Frontal cortex (tissue), 4 donors: Measurements from ENCODE around the gene PGM5. TPM values are rescaled to one million over a fixed set of nuclear protein-coding genes. Genes with fewer than 3 reads are reported as not detected.
"Not testable (repeated sequence)": the region's sequence is repeated elsewhere in the genome, so short reads cannot be mapped to it uniquely, and the experiment has no call there.

Source experiments
- DNase-seq, 2 donors: peaks; one replicate each; pipeline ENCODE4 v3.0.0; 2012; ENCODE audit warnings: low spot score in 2 of 2
- FAIRE-seq: peaks from 2 replicates; lab custom pipeline; 2012; peaks lifted over from hg19 to GRCh38; lab: Jason Lieb, UNC
- total RNA-seq: library from RNA; depleted of rRNA; stranded (reverse); fragments of >200 nt; gene quantifications from one replicate; pipeline ENCODE4 v1.2.3, GENCODE V29; 2014
- donor health status: control.
- donor health status: control.
- donor health status: control.

Gene PGM5
- total RNA-seq, result 3.3 TPM

DNA sequence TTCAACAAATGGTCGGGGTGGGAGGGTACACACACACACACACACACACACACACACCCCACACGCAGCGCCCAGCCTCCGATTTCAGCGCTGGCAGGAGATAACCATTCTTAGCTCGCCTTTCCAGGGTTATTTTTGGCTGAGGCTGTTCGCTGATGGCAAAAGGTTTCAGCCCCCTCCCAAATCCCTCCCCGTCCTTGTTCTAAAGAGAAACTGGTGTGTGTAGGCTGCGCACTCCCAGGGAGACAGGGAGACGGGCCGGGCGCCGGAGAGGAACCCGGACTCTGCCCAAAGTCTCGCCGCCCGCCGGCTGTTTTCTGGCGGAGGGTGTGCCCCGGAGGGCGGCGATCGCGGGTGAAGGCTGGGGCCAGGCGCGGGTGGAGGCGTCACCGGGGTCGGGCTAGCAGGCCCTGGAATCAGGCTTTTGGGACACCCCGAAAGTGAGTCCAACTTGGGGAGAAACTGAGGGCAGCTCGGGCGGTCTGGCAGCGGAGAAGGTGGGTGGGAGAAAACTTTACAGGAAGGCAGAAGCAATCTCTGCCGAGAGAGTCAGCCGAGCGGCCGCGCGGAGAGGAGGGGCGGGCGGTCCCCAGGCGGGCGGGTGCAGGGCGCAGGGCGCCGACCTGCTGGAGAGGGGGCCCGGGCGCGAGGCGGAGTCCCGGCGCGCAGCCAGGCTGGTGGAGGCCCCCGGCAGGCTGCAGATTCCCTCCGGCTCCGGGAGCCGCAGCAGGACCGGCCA is at the start of gene PGM5:
Gene PGM5, plus strand, starts transcription at position 232 of the 739 bp plus-strand sequence. CDS start 517 bp downstream, outside the sequence.
- not testable (repeated sequence) for FAIRE-seq, DNase-seq

DNA sequence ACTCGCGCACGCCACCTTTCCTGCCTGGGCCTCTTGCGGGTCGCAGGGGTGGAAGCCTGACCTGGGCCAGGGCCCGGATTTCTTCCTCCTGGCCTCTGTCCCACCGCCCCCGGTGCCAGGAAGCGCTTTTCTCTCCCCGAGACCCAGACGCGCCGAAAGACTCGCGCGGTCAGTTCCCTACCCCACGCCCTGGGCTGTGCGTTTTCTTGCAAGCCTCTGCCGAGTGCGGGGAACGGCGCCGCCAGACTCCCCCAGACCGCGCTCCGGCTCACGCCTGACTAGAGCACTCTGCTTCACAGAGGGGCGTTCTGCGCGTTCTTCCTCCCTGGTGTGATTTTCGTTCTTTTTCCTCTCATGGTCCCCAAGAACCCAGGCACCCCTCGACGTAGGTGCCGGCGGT is 49.3 kb upstream of the PGM5 start:
- not testable (repeated sequence) for DNase-seq, FAIRE-seq

DNA sequence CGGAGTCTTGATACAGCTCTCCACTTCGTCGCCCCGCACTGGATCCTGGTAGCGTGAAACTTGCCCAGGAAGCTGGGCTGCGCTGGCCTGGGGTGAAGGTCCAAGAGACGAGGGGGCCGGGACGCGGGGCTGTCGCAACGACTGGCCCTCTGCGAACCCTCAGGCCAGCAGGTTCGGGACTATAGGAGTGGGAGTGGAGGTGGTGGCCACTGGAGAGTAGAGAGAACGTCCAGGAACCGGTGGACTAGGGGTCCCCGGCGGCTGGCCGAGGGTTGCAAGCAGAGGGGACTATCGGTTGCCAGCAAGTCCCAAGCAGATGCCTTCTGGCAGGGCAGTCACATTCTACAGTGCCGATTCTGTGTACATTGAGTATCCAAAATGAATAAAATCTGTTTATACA is 48.8 kb upstream of the PGM5 start:
- not testable (repeated sequence) for FAIRE-seq, DNase-seq

DNA sequence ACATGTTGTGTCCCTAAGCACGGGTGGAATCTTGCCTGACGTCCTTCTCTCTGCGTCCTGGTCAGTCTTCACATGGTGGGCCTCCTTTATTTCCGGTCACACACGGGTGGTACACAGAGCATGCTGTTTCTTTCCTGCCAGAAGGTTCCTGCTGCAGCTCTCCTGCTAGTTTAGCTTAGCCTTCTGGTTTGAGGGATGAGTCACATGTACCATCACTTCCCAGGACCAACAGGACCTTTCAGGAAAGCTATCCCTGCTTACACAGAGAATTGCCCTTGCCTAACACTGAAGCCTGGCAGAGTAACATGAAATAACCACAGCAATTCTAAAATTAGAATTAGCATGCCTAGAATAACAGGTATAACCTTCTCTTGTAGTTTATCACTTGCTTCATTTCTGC is 45.2 kb upstream of the PGM5 start:
- not testable (repeated sequence) for DNase-seq, FAIRE-seq

DNA sequence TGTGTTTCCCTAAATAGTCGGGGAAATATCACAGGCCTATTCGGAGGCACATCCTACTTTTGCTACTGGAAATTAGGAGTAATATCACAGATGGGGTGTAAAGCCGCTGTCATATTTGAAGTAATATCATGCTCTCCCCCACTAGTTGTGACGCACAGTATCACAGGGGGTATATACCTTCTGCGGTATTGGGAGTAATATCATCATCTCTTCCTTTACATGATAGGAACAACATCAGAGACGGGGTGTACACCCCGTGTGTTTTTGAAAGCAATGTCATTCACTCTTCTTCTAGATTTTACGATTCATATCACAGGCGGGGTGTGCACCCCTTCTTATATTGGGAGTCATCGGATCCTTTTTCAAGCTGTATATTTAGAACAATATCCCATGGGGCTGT is 38.2 kb upstream of the PGM5 start:
- FAIRE-seq, result not testable (repeated sequence)

DNA sequence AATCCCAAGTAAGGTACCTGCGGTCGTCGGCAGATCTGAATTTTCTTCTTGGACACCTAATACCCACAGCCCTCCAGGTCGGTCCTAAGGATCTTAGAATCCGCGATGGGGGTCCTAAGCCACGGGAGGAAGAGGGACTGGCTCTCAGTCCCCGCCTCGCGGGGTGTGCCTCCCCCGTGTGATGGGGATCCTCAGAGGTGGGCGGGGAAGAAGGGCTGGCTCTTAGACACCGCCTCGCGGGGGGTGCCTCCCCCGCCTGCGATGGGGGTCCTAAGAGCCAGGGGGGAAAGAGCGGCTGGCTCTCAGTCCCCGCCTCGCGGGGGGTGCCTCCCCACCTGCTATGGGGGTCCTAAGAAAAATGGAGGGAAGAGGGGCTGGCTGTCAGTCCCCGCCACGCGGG is 32.7 kb upstream of the PGM5 start:
- FAIRE-seq, DNase-seq: not testable (repeated sequence)

More for the DNA sequence above, 38.2 kb upstream of the PGM5 start:
- DNase-seq, result not testable (repeated sequence)

DNA sequence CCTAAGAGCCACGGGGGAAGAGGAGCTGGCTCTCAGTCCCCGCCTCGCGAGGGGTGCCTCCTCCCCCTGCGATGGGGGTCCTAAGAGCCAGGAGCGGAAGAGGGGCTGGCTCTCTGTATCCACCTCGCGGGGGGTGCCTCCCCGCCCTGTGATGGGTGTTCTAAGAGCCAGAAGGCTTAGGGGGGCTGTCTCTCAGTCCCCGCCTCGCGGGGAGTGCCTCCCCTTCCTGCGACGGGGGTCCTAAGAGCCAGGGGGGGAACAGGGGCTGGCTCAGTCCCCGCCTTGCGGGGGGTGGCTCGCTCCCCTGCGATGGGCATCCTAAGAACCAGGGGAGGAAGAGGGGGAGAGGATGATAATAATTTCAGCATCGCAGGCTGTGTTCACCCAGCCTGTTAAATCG is 31.9 kb upstream of the PGM5 start:
- DNase-seq, FAIRE-seq: not testable (repeated sequence)

DNA sequence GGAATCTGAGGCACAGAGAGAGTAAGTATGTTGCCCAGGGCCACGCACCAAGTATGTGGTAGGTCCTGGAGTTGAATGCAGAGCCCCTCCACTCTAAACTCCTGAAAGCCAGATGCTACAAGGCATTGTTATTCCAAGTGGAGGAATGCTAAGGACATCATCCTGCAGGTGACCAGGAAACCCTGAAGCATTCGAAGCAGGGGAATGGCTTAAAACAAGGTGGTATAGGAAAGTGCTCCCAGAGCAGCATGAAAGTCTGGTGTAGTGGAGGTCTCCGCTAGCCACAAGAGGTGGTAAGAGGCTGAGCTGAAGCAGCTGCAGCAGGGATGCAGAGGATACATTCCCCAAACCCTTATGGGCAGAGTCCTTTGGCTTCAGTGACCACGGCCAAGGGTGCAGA is 27.3 kb upstream of the PGM5 start:
- not testable (repeated sequence) for DNase-seq, FAIRE-seq

DNA sequence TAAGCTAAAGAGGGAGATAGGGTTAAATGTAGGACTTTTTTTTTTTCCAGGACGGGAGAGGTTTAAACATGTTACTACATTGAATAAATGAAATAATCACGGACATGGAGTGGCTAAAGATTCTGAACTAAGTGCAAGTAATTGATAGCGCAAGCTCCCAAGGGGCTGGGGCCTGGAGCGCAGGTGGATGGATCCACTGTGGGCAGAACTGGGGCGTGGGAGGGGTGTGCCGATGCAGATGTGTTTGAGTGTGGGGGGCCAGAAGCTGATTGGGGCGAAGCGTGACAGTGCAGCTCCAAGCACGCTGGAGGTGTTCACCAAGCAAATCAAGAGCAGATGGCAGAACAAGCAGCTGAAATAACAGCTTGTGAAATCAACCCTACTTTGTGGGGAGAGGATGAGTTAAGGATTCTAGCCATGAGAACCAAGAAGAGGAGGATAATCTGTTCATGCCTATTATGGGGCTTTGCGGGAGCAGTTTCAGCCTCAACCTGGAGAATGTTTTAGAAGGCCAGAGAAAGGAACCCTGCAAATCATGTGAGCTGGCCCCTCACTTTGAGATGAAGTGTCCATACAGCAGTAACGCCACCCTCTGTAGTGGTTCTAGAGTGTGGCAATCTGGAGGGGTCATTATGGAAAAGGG is 25.8 kb upstream of the PGM5 start:
- DNase-seq, FAIRE-seq: not testable (repeated sequence)

DNA sequence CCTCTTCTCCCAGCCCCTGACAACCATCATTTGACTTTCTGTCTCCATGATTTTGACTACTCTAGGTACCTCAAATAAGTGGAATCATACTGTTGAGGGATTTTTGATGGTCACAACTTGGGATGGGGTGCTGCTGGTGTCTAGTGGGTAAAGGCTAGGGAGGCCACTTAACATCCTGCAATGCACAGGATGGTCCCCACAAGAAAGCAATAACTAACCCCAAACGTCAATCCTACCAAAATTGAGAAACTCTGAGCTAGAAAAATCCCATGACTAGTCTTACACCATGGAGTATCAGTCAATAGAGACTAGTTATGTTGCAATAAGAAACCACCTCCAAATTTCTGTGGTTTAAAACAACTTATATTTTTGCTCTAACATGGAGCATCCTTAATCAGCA is 24.3 kb upstream of the PGM5 start:
- FAIRE-seq, result not testable (repeated sequence)

DNA sequence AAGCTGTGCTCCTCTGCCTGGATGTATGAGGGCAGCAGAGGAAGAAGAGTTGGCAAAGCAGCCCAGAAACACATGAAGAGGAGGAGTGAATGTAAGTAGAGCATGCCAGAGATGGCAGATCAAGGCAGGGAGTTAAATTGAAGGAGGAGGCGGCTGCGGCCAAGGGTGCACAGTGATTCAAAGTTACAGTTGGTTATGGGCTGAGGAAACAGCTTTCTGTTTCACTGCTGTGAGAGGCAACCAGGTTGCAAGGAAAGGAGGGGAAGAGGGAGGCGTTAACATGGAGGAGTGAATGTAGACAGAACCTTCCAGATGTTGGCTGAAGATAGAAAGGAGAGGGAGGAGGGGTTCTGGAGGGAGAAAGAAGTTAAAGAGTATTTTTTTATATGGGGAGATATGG is 20.5 kb upstream of the PGM5 start:
- not testable (repeated sequence) for FAIRE-seq, DNase-seq

More for the DNA sequence above, 24.3 kb upstream of the PGM5 start:
- not testable (repeated sequence) for DNase-seq

DNA sequence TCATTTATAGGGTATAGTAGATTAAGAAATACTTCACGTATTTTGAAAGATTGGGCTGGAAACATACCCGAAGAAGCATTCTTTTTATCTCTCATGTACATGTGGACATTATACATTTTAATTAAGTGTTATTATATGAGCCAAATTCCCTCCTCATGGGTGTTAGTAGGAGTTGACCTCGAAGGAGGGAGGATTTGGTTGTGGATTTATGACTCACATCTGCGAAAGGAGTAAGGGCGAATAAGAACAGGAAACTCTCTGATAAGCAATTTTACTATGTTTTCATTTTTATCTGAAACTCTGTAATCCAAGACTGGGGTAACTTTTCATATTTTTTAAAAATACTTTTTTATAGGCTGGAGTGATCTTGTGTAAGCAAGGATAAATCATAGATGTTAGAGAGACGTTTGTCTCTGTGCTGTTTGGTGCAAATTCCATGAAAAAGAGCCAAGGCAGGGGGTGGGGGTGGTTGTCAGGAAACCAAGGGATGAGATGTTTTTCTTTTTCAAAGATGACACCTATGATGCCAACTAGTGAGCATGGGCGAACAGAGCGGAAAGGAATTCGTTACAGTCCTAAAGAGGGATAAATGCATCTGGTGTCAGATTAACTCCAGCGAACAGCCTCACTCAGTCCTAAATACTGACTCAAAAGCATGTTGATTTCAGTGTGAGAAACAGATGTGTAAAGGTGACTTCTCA is 19.6 kb upstream of the PGM5 start:
- DNase-seq, FAIRE-seq: not testable (repeated sequence)

DNA sequence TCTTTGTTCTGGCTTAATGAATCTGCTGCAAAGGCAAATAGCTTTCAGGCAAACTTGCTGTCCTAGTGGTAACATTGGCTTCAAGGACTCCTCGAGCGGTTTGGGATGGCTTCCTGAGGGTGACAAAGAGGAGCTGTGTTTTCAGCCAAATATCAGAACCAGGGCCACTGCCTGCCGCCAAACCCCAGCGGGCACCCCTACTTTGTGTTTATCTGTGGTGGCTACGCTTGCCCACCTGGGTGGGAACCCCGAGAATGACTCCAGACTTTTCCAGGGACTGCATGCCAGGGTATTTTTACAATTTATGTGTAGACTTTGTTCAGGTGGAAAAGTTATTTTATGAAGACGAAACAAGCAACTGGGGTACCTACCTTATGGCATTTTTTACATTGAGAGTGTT is 18.4 kb upstream of the PGM5 start:
- not testable (repeated sequence) for DNase-seq, FAIRE-seq

DNA sequence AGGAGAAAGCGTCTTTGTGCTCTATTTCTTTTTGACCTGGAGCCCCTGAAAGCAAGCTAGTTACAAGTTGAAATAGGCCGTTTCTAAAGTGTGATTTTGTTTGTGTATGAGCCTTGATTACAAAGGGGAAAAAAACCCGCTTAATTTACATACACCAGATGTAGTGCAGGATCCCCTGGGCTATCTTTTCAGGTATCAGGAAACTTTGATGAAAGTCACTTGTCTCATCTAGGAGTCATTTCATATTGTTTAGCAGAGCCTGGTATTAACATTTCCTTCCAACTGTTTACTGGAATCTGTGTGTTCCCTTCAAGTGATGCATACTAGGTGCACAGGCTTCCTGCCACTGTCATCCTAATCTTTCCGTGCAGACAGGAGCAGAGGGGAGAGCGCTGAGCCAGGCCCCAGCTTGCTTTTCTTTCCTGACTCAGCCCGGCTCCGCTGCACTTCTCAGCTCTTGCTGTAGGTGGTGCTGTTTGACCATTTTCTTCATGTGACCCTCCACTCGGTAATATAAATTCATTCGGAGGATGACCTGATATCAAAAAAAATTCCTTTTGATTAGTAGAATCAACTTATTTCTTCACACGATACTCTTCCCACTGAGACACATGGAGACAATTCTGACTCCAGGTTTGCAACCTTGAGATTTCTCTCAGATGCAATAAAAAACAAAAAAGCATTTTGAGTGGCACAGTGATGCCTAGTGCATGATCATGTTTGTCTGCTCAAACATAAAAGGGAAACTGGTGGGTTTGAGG is 14.0 kb upstream of the PGM5 start:
- not testable (repeated sequence) for FAIRE-seq, DNase-seq

DNA sequence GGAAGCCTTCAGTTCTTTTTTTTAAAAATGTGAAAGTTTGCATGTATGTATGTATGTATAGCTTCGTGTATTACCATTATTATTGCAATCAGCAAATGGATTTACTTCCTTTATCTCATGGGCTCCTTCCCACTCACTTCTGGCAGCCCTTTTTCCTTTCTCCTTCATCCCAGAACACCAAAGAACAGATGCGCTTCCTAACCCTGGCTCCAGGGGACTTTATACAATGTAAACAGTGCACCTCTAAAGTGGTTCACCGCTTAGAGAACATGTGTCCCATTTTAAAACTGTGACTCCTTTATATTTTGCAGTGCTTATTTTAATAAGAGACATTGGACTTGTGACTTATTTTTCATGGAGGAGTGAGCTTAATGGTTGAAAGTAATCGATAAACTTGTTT is 13.2 kb upstream of the PGM5 start:
- not testable (repeated sequence) for DNase-seq, FAIRE-seq

DNA sequence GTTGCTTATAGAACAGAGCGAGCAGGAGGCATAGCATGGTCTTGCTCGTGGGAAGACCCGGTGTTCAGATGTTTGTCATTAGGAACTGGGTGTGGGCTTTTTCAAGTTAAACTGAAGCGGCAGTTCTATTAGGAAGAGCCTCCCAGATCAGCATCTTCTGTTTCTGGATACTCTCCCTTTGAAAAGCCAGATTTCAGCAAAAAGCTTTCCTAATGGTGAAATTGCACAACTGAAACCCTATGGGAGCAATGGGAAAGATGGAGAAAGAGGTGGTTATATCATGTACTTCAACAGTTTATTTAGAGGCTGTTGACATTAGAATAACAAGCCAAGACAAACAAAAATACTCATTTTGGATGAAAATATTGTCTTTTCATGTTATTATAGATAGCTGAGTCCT is 12.4 kb upstream of the PGM5 start:
- not testable (repeated sequence) for DNase-seq, FAIRE-seq

DNA sequence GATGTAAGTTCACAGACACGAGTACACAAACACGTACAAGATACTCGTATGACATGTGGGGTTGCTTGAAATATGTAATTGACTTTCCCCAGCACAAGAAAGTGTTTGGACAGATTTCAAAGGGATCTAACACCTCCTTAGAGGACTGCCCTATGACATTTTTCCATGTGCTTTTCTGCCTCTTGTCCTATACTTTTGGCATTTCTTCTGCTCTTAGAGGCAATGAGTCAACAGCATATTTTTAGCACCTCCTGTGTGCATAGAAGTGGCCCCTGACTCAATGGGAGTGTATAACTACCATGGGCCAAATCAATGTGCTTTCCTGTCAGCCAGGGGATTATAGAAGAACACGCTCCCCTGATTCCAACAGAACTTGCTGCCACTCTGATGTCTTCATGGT is 4.7 kb upstream of the PGM5 start:
- not testable (repeated sequence) for DNase-seq, FAIRE-seq

DNA sequence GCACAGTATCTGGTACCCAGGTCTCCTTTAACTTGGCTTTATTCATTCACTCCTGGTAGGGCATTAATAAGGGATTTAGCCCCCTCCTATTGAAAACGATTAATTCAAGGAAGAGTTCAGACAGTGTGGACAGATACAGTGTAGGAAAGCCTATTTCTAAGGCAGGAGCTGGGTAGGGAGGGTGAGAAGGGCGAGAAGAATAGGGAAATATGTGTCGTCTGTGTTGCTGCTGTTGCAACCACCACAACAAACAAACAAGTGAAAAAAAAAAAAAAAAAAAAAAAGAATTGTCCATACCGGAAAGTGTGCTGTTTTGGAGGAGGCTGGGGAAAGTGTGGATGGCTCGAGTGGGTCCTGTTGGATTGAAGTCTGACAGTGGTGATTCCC is 425 bp upstream of the PGM5 start:
- not testable (repeated sequence) for DNase-seq, FAIRE-seq

DNA sequence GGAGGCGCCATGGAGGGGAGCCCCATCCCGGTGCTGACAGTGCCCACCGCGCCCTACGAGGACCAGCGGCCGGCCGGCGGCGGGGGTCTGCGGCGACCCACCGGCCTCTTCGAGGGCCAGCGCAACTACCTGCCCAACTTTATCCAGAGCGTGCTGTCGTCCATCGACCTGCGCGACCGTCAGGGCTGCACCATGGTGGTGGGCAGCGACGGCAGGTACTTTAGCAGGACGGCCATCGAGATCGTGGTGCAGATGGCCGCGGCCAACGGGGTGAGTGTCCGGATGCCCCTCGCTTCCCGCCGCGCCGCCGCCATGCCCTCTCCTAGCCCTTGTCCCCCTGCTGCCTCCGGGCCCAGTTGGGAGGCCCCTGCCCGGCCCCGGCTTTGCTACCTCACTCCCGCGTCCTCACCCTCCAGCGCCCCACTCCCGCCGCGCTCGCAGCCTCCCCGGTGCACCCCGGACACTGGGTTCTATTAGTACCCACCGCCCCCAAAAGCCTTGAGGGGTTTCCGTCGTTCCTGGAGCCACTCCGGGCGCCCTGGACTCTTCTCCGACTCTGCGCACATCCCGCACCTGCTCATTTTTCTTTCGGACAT is 806 bp downstream of the PGM5 start:
- FAIRE-seq, DNase-seq: not testable (repeated sequence)
